ENCODE measurements around the gene MSH3. TPM values are rescaled to one million over a fixed set of nuclear protein-coding genes. Genes with fewer than 3 reads are reported as not detected.
"Not testable (repeated sequence)": the region's sequence is repeated elsewhere in the genome, so short reads cannot be mapped to it uniquely, and the experiment has no call there.

The MSH3 gene
- total and polyA plus RNA-seq, 4 donors = 4.2 to 18.1 (median 9.1) TPM

- WGBS, 2 donors = 95 to 97% methylated on average over 1 of the region's 1 CpG
- no peak for ATAC-seq (ENCODE audit: low FRiP score)
Measured at GRCh38 chr5:80804332-80804731, 149.9 kb downstream of the MSH3 start.

GRCh38 chr5:80805038-80805437 lies 150.6 kb downstream of the MSH3 start:
- 82 to 83% methylated on average over 2 of the region's 2 CpGs for WGBS, 2 donors
- DNase-seq = no peak
- no peaks in the 10 kb centered on the region for H3K9me3 ChIP-seq (ENCODE audit: control insufficient read depth, low read length)
- H3K36me3 ChIP-seq (ENCODE audit: control insufficient read depth in 1 of 2, insufficient read depth in 2 of 2, low read length in 1 of 2) = peaks cover 0 to 3% of the 10 kb centered on the region in 2 donors
- H3K4me1 ChIP-seq (ENCODE audit: control insufficient read depth in 1 of 2, insufficient read depth in 2 of 2, low read length in 2 of 2) = no peaks in the 10 kb centered on the region
- ATAC-seq (ENCODE audit: low FRiP score) = no peak
- H3K27ac ChIP-seq (ENCODE audit: low read depth in 1 of 2, low read length in 2 of 2) = no peak overlapping the region
- intact Hi-C loops (cut with DNase I) = no loop called here
- H3K27me3 ChIP-seq (ENCODE audit: control insufficient read depth in 1 of 2, insufficient read depth in 2 of 2, low read length in 1 of 2) = no peaks in the 10 kb centered on the region
- H3K4me3 ChIP-seq (ENCODE audit: low read length in 2 of 2) = no peak overlapping the region

More at GRCh38 chr5:80804332-80804731, 149.9 kb downstream of the MSH3 start:
- H3K27ac ChIP-seq (ENCODE audit: low read depth in 1 of 2, low read length in 2 of 2) = no peak overlapping the region
- no peak for DNase-seq
- H3K4me3 ChIP-seq (ENCODE audit: low read length in 2 of 2) = no peak overlapping the region
- no peaks in the 10 kb centered on the region for H3K9me3 ChIP-seq (ENCODE audit: control insufficient read depth, low read length)
- peaks cover 0 to 1% of the 10 kb centered on the region in 2 donors for H3K36me3 ChIP-seq (ENCODE audit: control insufficient read depth in 1 of 2, insufficient read depth in 2 of 2, low read length in 1 of 2)
- intact Hi-C loops (cut with DNase I) = no loop called here
- no peaks in the 10 kb centered on the region for H3K27me3 ChIP-seq (ENCODE audit: control insufficient read depth in 1 of 2, insufficient read depth in 2 of 2, low read length in 1 of 2)
- H3K4me1 ChIP-seq (ENCODE audit: control insufficient read depth in 1 of 2, insufficient read depth in 2 of 2, low read length in 2 of 2) = no peaks in the 10 kb centered on the region

DNA sequence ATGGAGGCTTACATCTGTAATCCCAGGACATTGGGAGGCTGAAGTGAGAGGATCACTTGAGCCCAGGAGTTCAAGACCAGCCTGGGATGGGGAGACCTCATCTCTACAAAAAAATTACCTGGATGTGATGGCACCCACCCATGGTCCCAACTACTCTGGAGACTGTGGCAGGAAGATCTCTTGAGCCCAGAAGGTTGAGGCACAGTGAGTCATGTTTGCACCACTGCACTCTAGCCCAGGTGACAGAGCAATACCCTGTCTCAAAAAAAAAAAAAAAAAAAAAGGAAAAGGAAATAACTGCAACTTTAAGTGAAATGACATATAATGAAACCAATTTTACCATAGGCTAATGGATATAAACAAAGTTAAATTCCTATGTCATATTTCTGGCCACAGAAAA lies 152.5 kb downstream of the MSH3 start:
- intact Hi-C loops (cut with DNase I) = no loop called here
- H3K36me3 ChIP-seq (ENCODE audit: control insufficient read depth in 1 of 2, insufficient read depth in 2 of 2, low read length in 1 of 2) = peaks cover 0 to 2% of the 10 kb centered on the region in 2 donors
- H3K27me3 ChIP-seq (ENCODE audit: control insufficient read depth in 1 of 2, insufficient read depth in 2 of 2, low read length in 1 of 2) = no peaks in the 10 kb centered on the region
- DNase-seq (no peak), ATAC-seq (ENCODE audit: low FRiP score) (no peak)
- no peak overlapping the region for H3K27ac ChIP-seq (ENCODE audit: low read depth in 1 of 2, low read length in 2 of 2)
- no peaks in the 10 kb centered on the region for H3K9me3 ChIP-seq (ENCODE audit: control insufficient read depth, low read length)
- H3K4me1 ChIP-seq (ENCODE audit: control insufficient read depth in 1 of 2, insufficient read depth in 2 of 2, low read length in 2 of 2) = no peaks in the 10 kb centered on the region
- H3K4me3 ChIP-seq (ENCODE audit: low read length in 2 of 2) = no peak overlapping the region

DNA sequence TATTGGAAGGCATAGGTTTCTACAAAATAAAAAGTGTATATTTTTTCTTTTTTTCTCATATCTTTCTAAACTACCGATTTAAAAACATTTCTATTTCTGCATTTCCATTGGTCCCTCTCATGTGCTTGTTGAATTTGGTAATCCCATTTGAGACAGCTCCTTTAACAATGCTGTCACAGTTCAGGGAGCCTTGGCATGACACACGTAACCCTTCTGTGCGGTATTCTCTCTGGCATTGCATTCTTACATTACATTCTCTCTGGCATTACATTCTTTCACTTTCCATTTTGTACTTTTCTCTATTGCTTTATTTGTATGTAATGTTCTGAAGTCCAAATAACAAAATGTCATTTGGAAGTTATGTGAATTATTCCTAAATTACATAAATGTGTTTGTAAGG lies 155.0 kb downstream of the MSH3 start:
- Histone ChIP-seq H3K4me3 (ENCODE audit: low read length in 2 of 2) (no peak overlapping the region), H3K36me3 (ENCODE audit: control insufficient read depth in 1 of 2, insufficient read depth in 2 of 2, low read length in 1 of 2) (peaks cover 0 to 4% of the 10 kb centered on the region in 2 donors), H3K27me3 (ENCODE audit: control insufficient read depth in 1 of 2, insufficient read depth in 2 of 2, low read length in 1 of 2) (no peaks in the 10 kb centered on the region), H3K27ac (ENCODE audit: low read depth in 1 of 2, low read length in 2 of 2) (no peak overlapping the region), H3K4me1 (ENCODE audit: control insufficient read depth in 1 of 2, insufficient read depth in 2 of 2, low read length in 2 of 2) (no peaks in the 10 kb centered on the region), H3K9me3 (ENCODE audit: control insufficient read depth, low read length) (no peaks in the 10 kb centered on the region)
- intact Hi-C loops (cut with DNase I) = no loop called here
- DNase-seq (no peak), ATAC-seq (ENCODE audit: low FRiP score) (no peak)
- WGBS, 2 donors = 88 to 89% methylated on average over 3 of the region's 3 CpGs

GRCh38 chr5:80810425-80810824 lies 156.0 kb downstream of the MSH3 start:
- Histone ChIP-seq H3K27ac (ENCODE audit: low read depth in 1 of 2, low read length in 2 of 2) (no peak overlapping the region), H3K27me3 (ENCODE audit: control insufficient read depth in 1 of 2, insufficient read depth in 2 of 2, low read length in 1 of 2) (no peaks in the 10 kb centered on the region), H3K9me3 (ENCODE audit: control insufficient read depth, low read length) (no peaks in the 10 kb centered on the region), H3K36me3 (ENCODE audit: control insufficient read depth in 1 of 2, insufficient read depth in 2 of 2, low read length in 1 of 2) (peaks cover 0 to 4% of the 10 kb centered on the region in 2 donors), H3K4me1 (ENCODE audit: control insufficient read depth in 1 of 2, insufficient read depth in 2 of 2, low read length in 2 of 2) (no peaks in the 10 kb centered on the region), H3K4me3 (ENCODE audit: low read length in 2 of 2) (no peak overlapping the region)
- 90 to 97% methylated on average over 1 of the region's 1 CpG for WGBS, 2 donors
- DNase-seq = no peak
- intact Hi-C loops (cut with DNase I) = no loop called here
- ATAC-seq (ENCODE audit: low FRiP score) = no peak

DNA sequence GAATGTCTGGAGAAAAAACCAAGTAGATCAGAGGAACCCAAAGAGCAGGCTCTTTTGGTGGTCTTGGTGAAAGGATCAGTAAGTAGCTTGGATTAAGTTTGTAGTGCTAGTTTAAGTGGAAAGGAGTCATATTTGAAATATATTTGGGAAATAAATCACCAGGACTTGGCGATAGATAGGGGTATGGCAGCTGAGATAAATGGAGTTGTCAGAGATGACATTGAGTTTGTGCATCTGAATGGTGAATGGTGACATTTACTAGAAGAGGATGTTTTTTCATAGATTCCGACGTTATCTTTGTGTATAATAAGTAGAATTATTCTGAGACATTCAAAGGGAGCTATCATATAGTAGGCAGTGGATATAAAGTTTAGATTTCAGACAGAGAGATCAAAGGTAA lies 162.1 kb downstream of the MSH3 start:
- Histone ChIP-seq H3K4me3 (ENCODE audit: low read length in 2 of 2) (no peak overlapping the region), H3K36me3 (ENCODE audit: control insufficient read depth in 1 of 2, insufficient read depth in 2 of 2, low read length in 1 of 2) (peaks cover 0 to 2% of the 10 kb centered on the region in 2 donors), H3K9me3 (ENCODE audit: control insufficient read depth, low read length) (no peaks in the 10 kb centered on the region), H3K27ac (ENCODE audit: low read depth in 1 of 2, low read length in 2 of 2) (no peak overlapping the region), H3K4me1 (ENCODE audit: control insufficient read depth in 1 of 2, insufficient read depth in 2 of 2, low read length in 2 of 2) (no peaks in the 10 kb centered on the region), H3K27me3 (ENCODE audit: control insufficient read depth in 1 of 2, insufficient read depth in 2 of 2, low read length in 1 of 2) (no peaks in the 10 kb centered on the region)
- intact Hi-C loops (cut with DNase I) = no loop called here
- WGBS, 2 donors = 95 to 96% methylated on average over 3 of the region's 3 CpGs
- ATAC-seq (ENCODE audit: low FRiP score) (no peak), DNase-seq (no peak)

DNA sequence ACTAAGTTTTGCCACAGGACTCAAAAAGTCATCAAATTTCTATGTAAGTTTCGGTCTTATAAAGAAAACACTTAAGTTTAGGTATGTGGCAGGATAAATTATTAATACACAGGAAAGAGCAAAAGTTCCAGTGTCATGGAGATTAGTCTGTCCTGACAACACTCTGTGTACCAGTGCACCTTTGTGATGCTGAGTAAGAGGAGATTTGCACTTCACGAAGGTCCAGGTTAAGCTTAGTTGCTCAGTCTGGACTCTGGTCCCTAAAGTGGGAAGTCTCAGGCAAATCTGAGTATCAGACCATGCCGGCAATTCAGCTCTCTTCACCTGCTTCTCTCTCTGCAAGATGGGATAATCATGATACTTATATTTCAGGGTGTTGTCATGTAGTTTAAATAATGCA lies 166.2 kb downstream of the MSH3 start:
- 89 to 95% methylated on average over 3 of the region's 3 CpGs for WGBS, 2 donors
- intact Hi-C loops (cut with DNase I) = no loop called here
- no peak overlapping the region for H3K27ac ChIP-seq (ENCODE audit: low read depth in 1 of 2, low read length in 2 of 2)

GRCh38 chr5:80822640-80823039 lies 168.2 kb downstream of the MSH3 start:
- ATAC-seq (ENCODE audit: low FRiP score) (no peak), DNase-seq (no peak)
- intact Hi-C loops (cut with DNase I) = no loop called here
- Histone ChIP-seq H3K4me3 (ENCODE audit: low read length in 2 of 2) (no peak overlapping the region), H3K9me3 (ENCODE audit: control insufficient read depth, low read length) (no peaks in the 10 kb centered on the region), H3K27me3 (ENCODE audit: control insufficient read depth in 1 of 2, insufficient read depth in 2 of 2, low read length in 1 of 2) (no peaks in the 10 kb centered on the region), H3K4me1 (ENCODE audit: control insufficient read depth in 1 of 2, insufficient read depth in 2 of 2, low read length in 2 of 2) (no peaks in the 10 kb centered on the region), H3K27ac (ENCODE audit: low read depth in 1 of 2, low read length in 2 of 2) (no peak overlapping the region), H3K36me3 (ENCODE audit: control insufficient read depth in 1 of 2, insufficient read depth in 2 of 2, low read length in 1 of 2) (peaks cover 0 to 1% of the 10 kb centered on the region in 2 donors)
- WGBS, 2 donors = 98 to 100% methylated on average over 1 of the region's 1 CpG

More for the DNA sequence above, 166.2 kb downstream of the MSH3 start:
- peaks cover 0 to 1% of the 10 kb centered on the region in 2 donors for H3K36me3 ChIP-seq (ENCODE audit: control insufficient read depth in 1 of 2, insufficient read depth in 2 of 2, low read length in 1 of 2)
- H3K9me3 ChIP-seq (ENCODE audit: control insufficient read depth, low read length) = no peaks in the 10 kb centered on the region
- H3K4me1 ChIP-seq (ENCODE audit: control insufficient read depth in 1 of 2, insufficient read depth in 2 of 2, low read length in 2 of 2) = no peaks in the 10 kb centered on the region
- no peak for ATAC-seq (ENCODE audit: low FRiP score)
- no peak for DNase-seq
- no peak overlapping the region for H3K4me3 ChIP-seq (ENCODE audit: low read length in 2 of 2)
- H3K27me3 ChIP-seq (ENCODE audit: control insufficient read depth in 1 of 2, insufficient read depth in 2 of 2, low read length in 1 of 2) = no peaks in the 10 kb centered on the region

DNA sequence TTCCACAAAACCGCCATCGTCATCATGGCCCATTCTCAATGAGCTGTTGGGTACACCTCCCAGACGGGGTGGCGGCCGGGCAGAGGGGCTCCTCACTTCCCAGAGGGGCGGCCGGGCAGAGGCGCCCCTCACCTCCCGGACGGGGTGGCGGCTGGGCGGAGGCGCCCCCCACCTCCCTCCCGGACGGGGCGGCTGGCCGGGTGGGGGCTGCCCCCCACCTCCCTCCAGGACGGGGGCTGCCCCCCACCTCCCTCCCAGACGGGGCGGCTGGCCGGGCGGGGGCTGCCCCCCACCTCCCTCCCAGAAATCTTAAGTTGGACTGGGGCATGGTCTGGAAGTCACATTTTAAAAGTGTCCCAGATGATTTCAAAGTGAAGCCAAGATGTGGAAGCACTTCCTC lies 169.7 kb downstream of the MSH3 start:
- DNase-seq; ATAC-seq (ENCODE audit: low FRiP score); H3K4me1 ChIP-seq (ENCODE audit: control insufficient read depth in 1 of 2, insufficient read depth in 2 of 2, low read length in 2 of 2); H3K27me3 ChIP-seq (ENCODE audit: control insufficient read depth in 1 of 2, insufficient read depth in 2 of 2, low read length in 1 of 2); intact Hi-C loops (cut with DNase I); H3K9me3 ChIP-seq (ENCODE audit: control insufficient read depth, low read length); H3K36me3 ChIP-seq (ENCODE audit: control insufficient read depth in 1 of 2, insufficient read depth in 2 of 2, low read length in 1 of 2); H3K4me3 ChIP-seq (ENCODE audit: low read length in 2 of 2); H3K27ac ChIP-seq (ENCODE audit: low read depth in 1 of 2, low read length in 2 of 2): not testable (repeated sequence)
- 94 to 99% methylated on average over 14 to 22 of the region's 22 CpGs for WGBS, 2 donors

Data from aorta (tissue), 5 donors.